ENCODE measurements around the gene MRC2.

Gene MRC2

DNA sequence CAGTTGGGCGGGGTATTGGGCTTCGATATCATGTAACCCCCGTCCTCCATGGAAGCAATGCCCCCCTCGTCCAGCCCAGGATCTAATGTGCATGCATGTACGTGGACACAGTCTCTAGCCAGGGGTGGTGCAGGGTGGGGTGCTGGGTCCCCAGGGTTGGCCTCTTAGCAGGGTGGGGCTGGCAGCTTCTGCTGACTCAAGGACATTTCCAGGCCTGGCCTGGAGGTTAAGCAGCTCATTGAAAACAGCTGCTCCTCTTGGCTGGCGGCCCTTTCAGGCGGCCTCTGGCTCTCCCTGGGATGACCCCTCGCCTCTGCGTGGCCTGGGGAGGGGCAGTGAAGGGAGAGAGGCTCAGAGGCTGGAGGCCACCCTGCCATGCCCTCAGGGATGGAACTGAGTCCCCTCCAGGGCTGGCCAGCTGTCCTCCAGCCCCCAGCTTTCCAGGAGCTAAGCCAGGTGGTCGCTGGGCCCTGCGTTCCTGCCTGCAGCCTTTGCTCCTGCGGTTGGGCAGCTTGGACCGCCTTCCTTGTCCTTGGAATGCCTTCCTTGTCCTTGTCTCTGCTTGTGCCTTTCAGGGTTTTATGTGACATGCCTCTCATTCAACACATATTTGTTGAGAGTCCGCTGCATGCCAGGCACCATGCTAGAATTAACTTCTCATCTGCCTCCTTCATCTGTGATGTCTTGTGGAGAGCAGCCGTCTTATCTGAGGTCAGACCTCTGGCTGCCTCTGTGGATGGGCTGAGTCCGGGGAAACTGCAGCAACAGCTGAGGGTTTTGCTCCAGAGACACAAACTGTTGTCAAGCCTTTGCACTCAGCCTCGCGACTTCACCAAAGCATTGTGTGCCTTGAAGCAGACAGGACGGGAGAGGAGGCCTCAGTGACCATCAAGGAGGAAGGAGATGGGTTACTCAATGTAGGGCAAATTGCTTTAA lies 26.6 kb downstream of the MRC2 start:
- Histone ChIP-seq H3K27ac (ENCODE audit: low read depth, low read length) (peak overlapping the region; percentile 69), H3K79me2 (ENCODE audit: control insufficient read depth, insufficient read depth, low read length, unreplicated experiment) (peaks cover 38% of the 10 kb centered on the region), H3K36me3 (ENCODE audit: insufficient read depth, low read length) (peaks cover 17% of the 10 kb centered on the region; the same call in 1 of the 2 replicates), H3K4me3 (ENCODE audit: low read depth, low read length) (peak overlapping the region; percentile 66), H3K4me1 (ENCODE audit: control insufficient read depth, insufficient read depth, low read length, unreplicated experiment) (peaks cover 21% of the 10 kb centered on the region), H3K27me3 (ENCODE audit: insufficient read depth, low read length) (no peaks in the 10 kb centered on the region), H2AFZ (ENCODE audit: low read length, unreplicated experiment) (no peak overlapping the region)

DNA sequence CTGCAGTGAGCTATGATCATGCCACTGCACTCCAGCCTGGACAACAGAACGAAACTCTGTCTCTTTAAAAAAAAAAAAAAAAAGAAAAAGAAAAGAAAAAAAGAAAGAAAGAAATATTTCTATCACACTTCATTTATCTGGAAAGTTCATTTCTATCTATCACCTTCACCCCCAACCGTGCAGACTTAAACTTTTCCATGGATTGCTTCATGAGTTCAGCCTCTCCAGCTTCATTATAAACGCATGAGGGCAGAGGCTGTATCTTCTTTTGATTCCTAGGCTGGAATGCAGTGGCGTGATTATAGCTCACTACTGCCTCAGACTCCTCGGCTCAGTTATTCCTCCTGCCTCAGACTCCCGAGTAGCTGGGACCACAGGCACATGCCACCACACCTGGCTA lies 28.2 kb downstream of the MRC2 start:
- no peaks in the 10 kb centered on the region for H3K27me3 ChIP-seq (ENCODE audit: insufficient read depth, low read length)

DNA sequence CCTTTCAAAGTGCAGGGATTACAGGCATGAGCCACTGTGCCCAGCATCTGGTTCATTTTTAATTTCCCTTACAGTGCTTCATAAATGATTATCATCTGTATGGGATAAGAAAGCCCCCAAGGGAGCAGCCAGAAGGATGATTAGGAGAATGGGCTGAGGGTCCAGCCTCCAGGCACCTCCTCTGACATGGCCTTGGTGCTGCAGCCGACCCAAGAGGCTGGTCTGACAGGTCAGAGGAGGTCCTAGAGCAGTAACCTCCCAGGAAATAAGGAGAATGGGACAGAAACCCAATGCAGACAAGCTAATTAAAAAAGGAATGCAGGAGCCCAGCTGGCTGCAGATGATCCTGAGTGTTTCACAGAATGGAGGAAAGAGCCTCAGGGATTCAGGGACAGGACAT lies 29.0 kb downstream of the MRC2 start:
- peaks cover 45% of the 10 kb centered on the region for H3K79me2 ChIP-seq (ENCODE audit: control insufficient read depth, insufficient read depth, low read length, unreplicated experiment)
- H3K27me3 ChIP-seq (ENCODE audit: insufficient read depth, low read length), result no peaks in the 10 kb centered on the region
- peaks cover 32% of the 10 kb centered on the region for H3K36me3 ChIP-seq (ENCODE audit: insufficient read depth, low read length)
- no peak overlapping the region for H3K27ac ChIP-seq (ENCODE audit: low read depth, low read length)
- no peak overlapping the region for H2AFZ ChIP-seq (ENCODE audit: low read length, unreplicated experiment)
- H3K4me3 ChIP-seq (ENCODE audit: low read depth, low read length), result no peak overlapping the region
- peaks cover 21% of the 10 kb centered on the region for H3K4me1 ChIP-seq (ENCODE audit: control insufficient read depth, insufficient read depth, low read length, unreplicated experiment)

More for the DNA sequence above, 28.2 kb downstream of the MRC2 start:
- Histone ChIP-seq H3K4me3 (ENCODE audit: low read depth, low read length) (no peak overlapping the region), H3K4me1 (ENCODE audit: control insufficient read depth, insufficient read depth, low read length, unreplicated experiment) (peaks cover 21% of the 10 kb centered on the region), H2AFZ (ENCODE audit: low read length, unreplicated experiment) (no peak overlapping the region), H3K79me2 (ENCODE audit: control insufficient read depth, insufficient read depth, low read length, unreplicated experiment) (peaks cover 43% of the 10 kb centered on the region), H3K27ac (ENCODE audit: low read depth, low read length) (no peak overlapping the region), H3K36me3 (ENCODE audit: insufficient read depth, low read length) (peaks cover 30% of the 10 kb centered on the region; the same call in 1 of the 2 replicates)

DNA sequence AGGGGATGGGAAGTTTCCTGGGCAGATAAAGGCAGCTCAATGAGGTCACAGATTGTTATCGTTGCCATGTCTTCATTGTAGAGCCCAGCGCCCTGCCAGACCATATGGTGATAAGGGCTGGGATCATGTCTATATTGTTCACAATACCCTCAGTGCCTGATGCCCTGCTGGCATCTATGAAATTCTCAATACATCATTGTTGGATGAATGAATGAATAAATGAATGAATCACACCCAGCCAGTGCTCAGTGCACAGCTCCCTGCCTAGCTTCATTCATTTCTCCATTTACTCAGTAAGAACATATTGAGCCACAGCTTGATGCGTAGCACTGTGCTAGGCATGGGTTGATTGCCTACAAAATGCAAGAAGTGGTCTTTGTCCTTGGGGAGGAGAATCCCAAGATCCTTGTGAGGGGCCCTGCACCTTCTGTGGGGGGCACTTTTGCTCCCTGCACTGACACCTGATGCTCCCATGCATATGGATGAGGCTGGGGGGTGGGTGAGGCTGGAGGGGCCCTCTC lies 29.7 kb downstream of the MRC2 start:
- H3K36me3 ChIP-seq (ENCODE audit: insufficient read depth, low read length), result peaks cover 32% of the 10 kb centered on the region
- H3K27me3 ChIP-seq (ENCODE audit: insufficient read depth, low read length), result no peaks in the 10 kb centered on the region
- peaks cover 16% of the 10 kb centered on the region for H3K4me1 ChIP-seq (ENCODE audit: control insufficient read depth, insufficient read depth, low read length, unreplicated experiment)
- H2AFZ ChIP-seq (ENCODE audit: low read length, unreplicated experiment), result no peak overlapping the region
- H3K4me3 ChIP-seq (ENCODE audit: low read depth, low read length), result no peak overlapping the region
- peaks cover 46% of the 10 kb centered on the region for H3K79me2 ChIP-seq (ENCODE audit: control insufficient read depth, insufficient read depth, low read length, unreplicated experiment)
- no peak overlapping the region for H3K27ac ChIP-seq (ENCODE audit: low read depth, low read length)

DNA sequence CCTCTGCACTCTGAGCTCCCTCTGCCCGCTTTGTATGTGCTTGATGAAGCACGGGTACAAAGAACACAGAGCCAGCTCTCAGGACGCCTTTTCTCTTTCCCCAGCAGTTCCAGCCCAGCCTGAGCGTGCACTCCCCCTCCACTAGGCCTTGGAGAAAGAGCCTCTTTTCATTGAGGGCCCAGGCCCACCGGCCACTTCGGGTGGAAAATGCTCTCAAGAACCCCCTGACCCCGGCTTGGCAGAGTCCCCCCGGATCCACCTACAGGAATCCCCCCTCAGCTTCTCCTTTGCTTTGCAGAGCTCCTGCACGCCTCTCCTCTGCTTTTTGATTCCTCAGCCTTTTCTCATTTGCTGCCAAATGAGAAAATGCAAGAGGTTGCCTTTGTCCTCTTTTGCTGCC lies 30.2 kb downstream of the MRC2 start:
- Histone ChIP-seq H3K4me1 (ENCODE audit: control insufficient read depth, insufficient read depth, low read length, unreplicated experiment) (peaks cover 15% of the 10 kb centered on the region), H3K27ac (ENCODE audit: low read depth, low read length) (no peak overlapping the region), H3K79me2 (ENCODE audit: control insufficient read depth, insufficient read depth, low read length, unreplicated experiment) (peaks cover 49% of the 10 kb centered on the region), H3K27me3 (ENCODE audit: insufficient read depth, low read length) (no peaks in the 10 kb centered on the region), H3K36me3 (ENCODE audit: insufficient read depth, low read length) (peaks cover 32% of the 10 kb centered on the region), H2AFZ (ENCODE audit: low read length, unreplicated experiment) (no peak overlapping the region), H3K4me3 (ENCODE audit: low read depth, low read length) (no peak overlapping the region)

DNA sequence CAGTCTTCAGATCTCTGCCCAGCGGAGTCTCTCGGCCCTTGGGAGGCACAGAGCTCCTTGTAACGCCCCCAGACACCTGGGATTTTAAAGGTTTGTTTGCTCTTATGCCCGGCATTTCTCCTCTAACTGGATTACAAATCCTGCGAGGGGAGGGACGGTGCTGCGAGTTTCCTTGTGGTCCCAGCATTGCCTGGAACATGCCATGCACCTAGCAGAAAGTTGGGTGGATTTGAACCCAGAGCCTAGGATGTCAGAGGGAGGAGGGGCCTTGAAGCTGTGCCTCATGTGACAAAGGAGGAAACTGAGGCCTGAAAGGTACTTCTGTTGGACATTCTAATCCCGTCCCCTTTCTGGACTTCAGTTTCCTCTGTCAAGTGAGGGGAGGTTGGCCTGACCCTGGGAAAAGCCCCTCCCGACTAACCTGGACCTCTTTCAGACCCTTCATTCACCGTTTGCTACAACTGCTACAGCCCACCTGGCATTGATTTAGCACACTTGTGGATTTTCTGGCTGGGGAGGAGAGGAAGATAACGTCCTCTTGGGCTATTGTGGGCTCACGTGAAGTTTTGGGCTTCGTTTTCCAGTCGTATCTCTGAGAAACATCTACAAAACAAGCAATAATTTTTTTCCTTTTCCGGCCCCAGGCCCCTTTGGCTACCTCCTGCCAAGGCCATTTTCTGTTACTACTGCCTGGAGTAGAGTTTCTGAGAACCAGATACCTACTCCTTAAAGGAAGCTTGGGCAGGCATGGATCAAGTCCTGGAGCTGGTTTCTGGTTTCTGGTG lies 30.9 kb downstream of the MRC2 start:
- peaks cover 49% of the 10 kb centered on the region for H3K79me2 ChIP-seq (ENCODE audit: control insufficient read depth, insufficient read depth, low read length, unreplicated experiment)
- H2AFZ ChIP-seq (ENCODE audit: low read length, unreplicated experiment), result no peak overlapping the region
- H3K4me3 ChIP-seq (ENCODE audit: low read depth, low read length), result no peak overlapping the region
- H3K36me3 ChIP-seq (ENCODE audit: insufficient read depth, low read length), result peaks cover 32% of the 10 kb centered on the region
- peaks cover 14% of the 10 kb centered on the region for H3K4me1 ChIP-seq (ENCODE audit: control insufficient read depth, insufficient read depth, low read length, unreplicated experiment)
- no peak overlapping the region for H3K27ac ChIP-seq (ENCODE audit: low read depth, low read length)
- no peaks in the 10 kb centered on the region for H3K27me3 ChIP-seq (ENCODE audit: insufficient read depth, low read length)

DNA sequence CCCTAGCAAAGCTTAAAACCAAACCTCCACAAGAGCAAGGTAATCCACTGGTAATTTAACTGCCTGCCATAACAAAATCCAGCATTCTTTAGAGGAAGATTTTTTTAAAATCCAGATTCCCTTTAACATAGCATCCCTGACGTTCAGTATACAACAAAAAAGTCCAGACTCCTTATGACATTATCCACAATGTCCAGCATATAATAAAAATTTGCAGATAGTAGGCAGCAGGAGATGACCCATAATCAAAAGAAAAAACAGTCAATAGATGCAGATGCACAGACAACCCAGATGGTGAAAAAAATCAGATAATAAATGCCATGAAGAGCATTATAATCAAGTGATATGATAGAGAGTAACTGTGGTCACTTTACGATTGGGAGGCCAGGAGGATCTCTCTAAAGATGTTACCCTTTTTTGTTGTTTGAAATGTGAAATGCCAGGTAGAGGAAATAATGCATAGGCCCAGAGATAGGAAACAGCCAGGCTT lies 33.2 kb downstream of the MRC2 start:
- Histone ChIP-seq H3K4me1 (ENCODE audit: control insufficient read depth, insufficient read depth, low read length, unreplicated experiment) (no peaks in the 10 kb centered on the region), H3K27ac (ENCODE audit: low read depth, low read length) (no peak overlapping the region), H2AFZ (ENCODE audit: low read length, unreplicated experiment) (no peak overlapping the region), H3K79me2 (ENCODE audit: control insufficient read depth, insufficient read depth, low read length, unreplicated experiment) (peaks cover 39% of the 10 kb centered on the region), H3K4me3 (ENCODE audit: low read depth, low read length) (no peak overlapping the region), H3K36me3 (ENCODE audit: insufficient read depth, low read length) (peaks cover 36% of the 10 kb centered on the region), H3K27me3 (ENCODE audit: insufficient read depth, low read length) (no peaks in the 10 kb centered on the region)

DNA sequence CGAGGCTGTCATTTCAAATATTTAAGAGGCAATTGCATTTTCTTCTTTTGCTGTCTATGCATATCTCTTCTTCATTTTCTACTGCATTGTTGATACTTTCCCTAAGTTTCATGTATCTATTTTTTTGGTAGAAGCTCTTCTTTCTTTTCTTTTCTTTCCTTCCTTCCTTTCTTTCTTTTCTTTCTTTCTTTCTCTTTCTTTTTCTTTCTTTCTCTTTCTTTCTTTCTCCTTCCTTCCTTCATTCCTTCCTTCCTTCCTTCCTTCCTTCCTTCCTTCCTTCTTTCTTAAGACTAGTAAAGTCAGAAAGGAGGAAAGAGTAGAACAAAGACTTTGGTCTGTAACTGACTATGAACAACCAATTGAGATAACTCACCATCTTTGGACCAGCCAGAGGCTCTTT lies 33.9 kb downstream of the MRC2 start:
- Histone ChIP-seq H3K27me3 (ENCODE audit: insufficient read depth, low read length) (no peaks in the 10 kb centered on the region), H3K4me1 (ENCODE audit: control insufficient read depth, insufficient read depth, low read length, unreplicated experiment) (no peaks in the 10 kb centered on the region), H3K4me3 (ENCODE audit: low read depth, low read length) (no peak overlapping the region), H3K36me3 (ENCODE audit: insufficient read depth, low read length) (peaks cover 36% of the 10 kb centered on the region), H3K79me2 (ENCODE audit: control insufficient read depth, insufficient read depth, low read length, unreplicated experiment) (peaks cover 37% of the 10 kb centered on the region), H2AFZ (ENCODE audit: low read length, unreplicated experiment) (no peak overlapping the region), H3K27ac (ENCODE audit: low read depth, low read length) (no peak overlapping the region)

DNA sequence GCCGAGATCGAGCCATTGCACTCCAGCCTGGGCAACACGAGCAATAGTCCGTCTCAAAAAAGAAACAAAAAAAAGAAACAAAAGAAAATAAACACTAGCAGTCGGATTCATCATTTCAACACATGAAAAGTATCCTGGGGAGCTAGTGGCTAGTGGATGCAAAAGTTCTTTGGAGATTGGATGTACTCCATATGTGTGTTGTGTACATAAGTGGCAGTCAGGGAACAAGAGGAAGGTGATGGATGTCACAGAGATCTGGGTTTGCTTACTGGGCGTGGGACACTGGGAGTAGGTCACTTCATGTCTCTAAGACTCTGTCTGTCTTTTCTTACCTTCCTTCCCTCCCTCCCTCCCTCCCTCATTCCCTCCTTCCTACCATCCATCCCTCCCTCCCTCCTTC lies 35.4 kb downstream of the MRC2 start:
- Histone ChIP-seq H3K36me3 (ENCODE audit: insufficient read depth, low read length) (peaks cover 32% of the 10 kb centered on the region), H3K27me3 (ENCODE audit: insufficient read depth, low read length) (no peaks in the 10 kb centered on the region), H2AFZ (ENCODE audit: low read length, unreplicated experiment) (no peak overlapping the region), H3K27ac (ENCODE audit: low read depth, low read length) (no peak overlapping the region), H3K4me1 (ENCODE audit: control insufficient read depth, insufficient read depth, low read length, unreplicated experiment) (no peaks in the 10 kb centered on the region), H3K79me2 (ENCODE audit: control insufficient read depth, insufficient read depth, low read length, unreplicated experiment) (peaks cover 25% of the 10 kb centered on the region), H3K4me3 (ENCODE audit: low read depth, low read length) (no peak overlapping the region)

DNA sequence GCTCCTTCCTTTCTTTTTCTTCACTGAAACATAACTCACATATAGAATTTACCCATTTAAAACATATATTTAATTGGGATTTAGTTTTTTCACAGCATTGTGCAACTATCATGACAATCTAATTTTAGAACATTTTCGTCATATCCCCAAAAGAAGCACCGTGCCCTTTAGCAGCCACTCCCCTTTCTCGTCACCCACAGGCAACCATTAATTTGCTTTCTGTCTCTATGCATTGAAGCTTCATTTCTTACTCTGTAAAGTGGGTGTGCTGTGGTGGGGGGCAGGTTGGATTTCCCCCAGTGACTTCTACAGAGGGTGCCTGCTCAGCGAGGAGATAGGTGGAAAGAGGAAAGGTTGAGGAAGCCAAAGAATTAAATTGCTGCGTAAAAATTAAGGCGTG lies 35.8 kb downstream of the MRC2 start:
- H3K27ac ChIP-seq (ENCODE audit: low read depth, low read length), result no peak overlapping the region
- peaks cover 28% of the 10 kb centered on the region for H3K36me3 ChIP-seq (ENCODE audit: insufficient read depth, low read length)
- H3K4me1 ChIP-seq (ENCODE audit: control insufficient read depth, insufficient read depth, low read length, unreplicated experiment), result no peaks in the 10 kb centered on the region
- H2AFZ ChIP-seq (ENCODE audit: low read length, unreplicated experiment), result no peak overlapping the region
- H3K27me3 ChIP-seq (ENCODE audit: insufficient read depth, low read length), result no peaks in the 10 kb centered on the region
- no peak overlapping the region for H3K4me3 ChIP-seq (ENCODE audit: low read depth, low read length)
- peaks cover 25% of the 10 kb centered on the region for H3K79me2 ChIP-seq (ENCODE audit: control insufficient read depth, insufficient read depth, low read length, unreplicated experiment)

Data from ACC112 (cell line).